Anterior cingulate cortex (tissue), 58 donors: ENCODE data around the gene RITA1.
"Not testable (repeated sequence)": the region's sequence is repeated elsewhere in the genome, so short reads cannot be mapped to it uniquely, and the experiment has no call there.

Experiments used
- DNase-seq, 58 donors: peaks; one replicate each; lab custom pipeline; 2025; lab: John Stamatoyannopoulos, UW

The RITA1 gene

DNA sequence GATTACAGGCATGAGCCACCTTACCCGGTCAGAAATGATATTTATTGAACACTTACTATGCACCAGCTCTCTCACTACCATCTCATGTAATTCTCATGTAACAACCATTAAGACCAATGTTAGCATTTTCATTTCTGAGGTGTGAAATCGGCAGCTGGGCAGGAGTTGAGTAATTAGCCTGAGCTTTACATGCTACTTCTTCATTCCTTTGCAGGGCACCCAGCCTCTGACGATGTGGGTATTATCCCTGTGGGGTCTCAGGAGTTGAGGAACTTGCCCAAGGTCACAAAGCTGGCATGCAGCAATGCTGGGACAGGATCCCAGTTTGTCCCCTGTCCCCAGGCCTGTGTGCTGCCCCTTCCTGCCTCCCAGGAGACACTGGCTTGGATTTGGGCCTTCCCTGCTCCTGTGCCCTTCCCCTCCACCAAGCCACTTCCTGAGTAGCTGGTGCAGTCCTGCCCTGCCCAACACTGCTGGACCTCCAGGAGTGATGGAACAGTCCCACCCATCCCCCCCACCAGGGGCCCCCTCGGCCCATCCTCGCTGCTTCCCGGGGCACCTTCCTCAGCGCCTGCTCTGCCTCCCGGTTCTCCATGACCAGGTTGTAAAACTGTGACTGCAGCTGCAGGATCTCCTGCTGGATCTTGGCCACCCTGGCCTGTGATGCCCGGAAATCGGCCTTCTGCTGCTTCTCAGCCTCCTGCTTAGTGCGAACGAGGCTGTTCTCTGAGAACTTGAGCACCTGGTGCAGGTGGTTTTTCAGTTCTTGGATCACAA, 14.7 kb downstream of the RITA1 start:
- DNase-seq = no peak

DNA sequence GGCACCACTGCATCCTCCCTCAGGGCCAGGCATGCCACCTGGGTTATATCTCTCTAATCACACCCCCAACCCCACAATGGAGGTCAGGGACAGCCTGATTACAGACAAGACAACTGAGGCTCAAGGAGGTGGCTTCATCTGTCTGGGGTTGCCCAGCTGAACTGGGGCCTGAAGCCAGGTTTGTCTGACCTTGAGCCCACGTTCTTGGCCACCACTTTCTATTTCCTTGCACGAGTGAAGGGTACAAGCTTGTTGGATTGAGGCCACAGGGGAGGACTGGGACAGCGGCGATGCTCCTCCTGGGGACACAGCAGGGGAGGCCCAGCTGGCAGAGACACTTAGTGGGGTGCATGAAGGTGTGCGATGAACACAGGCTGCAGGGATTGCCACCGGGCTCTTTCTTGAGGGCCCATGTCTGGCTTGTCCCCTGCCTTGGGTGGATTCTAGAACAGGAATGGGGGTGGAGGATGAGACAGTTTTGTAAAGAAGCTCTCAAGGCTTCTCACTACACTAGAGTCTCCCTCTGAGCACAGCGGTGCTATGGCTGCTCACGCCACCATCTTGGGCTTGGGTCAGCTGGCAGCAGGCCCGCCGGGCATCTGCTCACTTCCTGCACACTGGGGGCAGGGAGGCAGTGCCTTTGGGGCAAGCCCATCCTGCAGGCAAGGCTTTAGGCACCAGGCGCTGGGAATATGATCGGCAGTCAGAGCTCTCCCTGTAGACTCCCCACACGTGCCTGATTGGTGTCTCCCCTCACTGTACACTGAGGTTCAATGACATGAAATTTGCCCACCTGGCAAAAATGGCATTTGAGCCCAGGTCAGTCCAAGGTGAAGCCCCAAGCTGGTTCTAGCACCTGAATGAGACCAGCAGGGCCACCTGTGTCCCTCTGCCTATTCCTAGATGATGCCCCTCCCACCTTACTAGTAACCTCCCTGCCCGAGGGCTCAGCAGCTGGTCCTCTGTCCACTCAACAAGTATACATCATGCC, 16.0 kb downstream of the RITA1 start:
- DNase-seq = no peak

DNA sequence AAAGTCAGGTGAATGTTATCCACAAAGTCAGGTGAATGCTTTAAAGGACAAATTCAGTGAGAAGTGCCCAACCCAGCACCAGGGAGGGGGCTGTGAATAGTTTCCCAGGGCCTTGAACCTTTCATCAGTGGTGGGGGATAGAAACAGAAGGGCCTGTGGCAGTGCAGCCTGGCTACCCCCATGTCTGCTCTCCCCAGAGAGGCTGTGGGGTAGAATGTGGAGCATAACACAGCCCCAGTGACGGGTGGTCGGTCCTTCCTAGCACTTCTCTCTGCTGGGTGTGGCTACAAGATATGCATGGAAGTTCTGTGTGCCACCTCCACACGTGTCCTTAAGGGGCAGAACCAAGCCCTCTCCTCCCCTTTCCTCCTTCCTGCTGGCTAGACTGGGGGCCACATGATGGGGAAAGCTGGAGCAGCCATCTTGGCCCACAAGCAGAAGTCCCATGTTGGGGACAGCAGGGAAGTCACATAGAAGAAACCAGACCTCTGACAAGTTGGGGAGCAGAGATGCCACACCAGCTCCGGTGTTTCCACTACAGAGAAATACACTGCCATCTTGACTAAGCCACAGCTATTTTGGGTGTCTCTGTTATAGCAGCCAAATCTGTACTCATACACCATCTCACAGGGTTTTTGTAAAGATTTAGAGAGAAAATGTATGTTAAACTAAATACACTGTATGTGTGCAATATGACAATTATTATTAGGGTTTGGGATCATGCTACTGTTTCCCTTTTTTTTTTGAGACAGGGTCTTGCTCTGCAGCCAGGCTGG, 17.0 kb downstream of the RITA1 start:
- no peak for DNase-seq

DNA sequence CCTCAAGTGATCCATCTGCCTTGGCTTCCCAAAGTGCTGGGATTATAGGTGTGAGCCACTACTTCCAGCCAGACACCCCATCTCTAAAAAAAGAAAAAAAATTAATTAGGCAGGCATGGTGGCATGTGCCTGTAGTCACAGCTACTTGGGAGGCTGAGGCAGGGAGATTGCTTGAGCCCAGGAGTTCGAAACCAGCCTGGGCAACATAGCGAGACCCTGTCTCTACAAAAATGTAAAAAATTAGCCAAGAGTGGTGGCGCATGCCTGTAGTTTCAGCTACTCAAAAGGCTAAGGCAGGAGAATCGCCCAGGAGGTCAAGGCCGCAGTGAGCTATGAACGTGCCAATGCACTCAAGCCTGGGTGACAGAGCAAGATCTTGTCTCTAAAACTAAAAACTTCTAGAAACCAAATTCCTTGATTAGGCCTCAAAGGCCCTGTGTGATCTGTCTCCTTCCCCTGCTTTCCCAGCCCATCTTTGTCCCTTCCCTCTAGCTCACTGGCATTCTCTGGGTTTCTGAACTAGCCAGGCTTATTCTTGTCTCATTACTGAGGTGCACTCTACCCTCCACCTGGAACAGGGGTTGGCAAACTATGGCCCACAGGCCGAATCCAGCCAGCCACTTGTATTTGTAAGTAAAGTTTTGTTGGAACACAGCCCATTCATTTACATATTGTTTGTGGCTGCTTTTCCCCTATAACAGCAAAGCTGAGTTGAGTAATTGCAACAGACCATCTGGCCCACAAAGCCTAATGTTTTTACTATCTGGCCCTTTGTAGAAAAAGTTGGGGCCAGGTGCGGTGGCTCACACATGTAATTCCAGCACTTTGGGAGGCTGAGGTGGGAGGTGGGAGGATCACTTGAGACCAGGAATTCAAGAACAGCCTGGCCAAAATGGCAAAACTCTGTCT, 18.6 kb downstream of the RITA1 start:
- DNase-seq = no peak

DNA sequence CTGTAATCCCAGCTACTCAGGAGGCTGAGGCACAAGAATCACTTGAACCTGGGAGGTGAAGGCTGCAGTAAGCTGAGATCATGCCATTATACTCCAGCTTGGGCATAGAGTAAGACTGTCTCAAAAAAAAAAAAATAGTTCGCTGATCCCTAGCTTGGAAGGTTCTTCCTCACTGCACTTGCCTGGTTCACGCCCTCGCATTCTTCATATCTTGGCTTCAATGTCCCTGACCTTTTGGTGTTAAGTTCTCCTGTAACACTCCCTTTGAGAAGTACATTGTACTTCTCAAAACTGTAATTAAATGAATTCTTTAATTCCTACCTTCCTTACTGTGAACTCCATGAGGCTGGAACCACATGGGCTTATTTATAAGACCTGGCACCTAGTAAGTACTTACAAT, 19.3 kb downstream of the RITA1 start:
- no peak for DNase-seq

DNA sequence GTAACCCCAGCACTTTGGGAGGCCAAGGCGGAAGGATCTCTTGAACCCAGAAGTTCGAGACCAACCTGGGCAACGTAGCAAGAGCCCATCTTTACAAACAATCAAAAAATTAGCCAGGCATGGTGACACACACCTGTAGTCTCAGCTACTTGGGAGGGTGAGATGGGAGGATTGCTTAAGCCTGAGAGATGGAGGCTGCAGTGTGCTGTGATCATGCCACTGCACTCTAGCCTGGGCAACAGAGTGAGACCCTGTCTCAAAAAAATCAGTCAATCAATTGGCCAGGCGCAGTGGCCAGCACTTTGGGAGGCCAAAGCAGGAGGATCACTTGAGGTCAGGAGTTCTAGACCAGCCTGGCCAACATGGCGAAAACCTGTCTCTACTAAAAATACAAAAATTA, 21.3 kb downstream of the RITA1 start:
- not testable (repeated sequence) for DNase-seq

DNA sequence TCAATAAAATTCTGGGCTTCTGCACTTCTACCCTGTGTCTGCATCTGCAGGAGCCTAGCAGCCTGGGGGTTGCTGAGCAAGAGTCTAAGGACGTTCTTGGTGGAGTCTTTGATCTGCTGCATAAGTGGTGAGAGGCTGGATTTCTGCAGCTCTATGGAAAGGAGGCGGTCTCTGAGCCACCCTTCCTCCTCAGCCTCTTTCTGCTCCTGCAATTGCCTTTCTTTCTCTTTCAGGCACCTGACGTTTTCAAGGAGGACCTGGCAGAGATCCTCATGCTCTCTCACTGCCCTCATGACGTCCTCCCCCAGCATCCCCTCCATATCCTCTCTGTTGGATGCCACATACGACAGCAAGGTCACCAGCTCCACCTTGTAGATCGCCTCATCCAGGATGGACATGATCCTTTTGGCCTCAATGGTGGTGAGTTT, 22.1 kb downstream of the RITA1 start:
- no peak for DNase-seq

DNA sequence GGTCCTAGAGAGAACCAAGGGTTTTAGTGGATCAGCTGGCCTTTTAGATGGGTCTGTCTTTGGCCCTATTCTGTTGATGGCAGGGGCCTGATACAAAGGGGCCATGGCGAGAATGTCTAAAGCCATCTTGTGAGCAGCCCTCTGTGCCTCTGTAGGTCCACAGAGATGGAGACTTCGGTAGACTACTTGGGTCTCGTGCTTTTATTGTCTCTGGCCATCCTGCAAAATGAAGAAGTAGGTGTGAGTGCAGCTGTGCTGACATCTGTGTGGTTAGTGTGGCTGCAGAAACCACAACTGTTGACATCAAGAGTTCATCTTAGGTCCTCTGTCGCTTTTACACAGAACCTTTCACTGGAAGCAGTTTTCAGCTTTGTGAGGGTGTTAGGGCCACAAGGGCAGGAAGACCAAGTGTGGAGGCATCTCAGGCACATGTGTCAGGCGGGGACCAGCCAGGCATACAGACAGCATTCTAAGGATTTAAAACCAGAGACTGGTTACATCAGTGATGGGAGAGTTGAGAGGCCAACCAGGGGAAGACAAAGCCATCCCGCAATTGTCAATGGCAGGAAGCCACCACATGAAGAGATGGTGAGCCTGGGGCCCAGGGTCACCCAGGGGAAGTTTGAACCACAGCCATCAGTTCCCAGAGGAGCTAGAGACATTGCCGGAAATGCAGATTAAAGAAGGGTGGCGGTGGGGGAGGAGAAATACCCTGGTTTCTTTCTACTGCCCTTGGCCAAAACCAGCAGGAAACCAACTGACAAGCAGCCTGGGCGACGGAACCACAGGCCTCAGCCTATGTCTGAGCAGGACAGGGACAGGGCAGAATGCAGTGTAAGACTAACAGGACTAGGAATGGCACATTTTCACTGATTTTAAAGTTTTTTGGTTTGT, 22.8 kb downstream of the RITA1 start:
- peak in 10 of 58 donors; percentile 7 to 50 (median 24) for DNase-seq

DNA sequence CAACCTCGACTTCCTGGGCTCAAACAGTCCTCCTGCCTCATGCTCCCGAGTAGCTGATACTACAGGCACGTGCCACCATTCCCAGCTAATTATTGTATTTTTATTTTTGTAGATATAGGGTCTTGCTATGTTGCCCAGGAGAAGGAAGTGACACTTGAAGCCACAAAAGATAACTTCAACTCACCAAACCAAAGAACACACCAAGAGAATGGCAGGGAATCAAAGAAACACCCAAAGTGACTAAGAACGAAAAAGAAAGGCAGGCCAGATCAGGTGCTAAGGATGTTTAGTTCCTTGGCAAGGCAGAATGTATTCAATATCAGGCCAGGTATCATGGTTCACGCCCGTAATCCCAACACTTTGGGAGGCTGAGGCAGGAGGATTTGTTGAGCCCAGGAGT, 25.6 kb downstream of the RITA1 start:
- DNase-seq = no peak

DNA sequence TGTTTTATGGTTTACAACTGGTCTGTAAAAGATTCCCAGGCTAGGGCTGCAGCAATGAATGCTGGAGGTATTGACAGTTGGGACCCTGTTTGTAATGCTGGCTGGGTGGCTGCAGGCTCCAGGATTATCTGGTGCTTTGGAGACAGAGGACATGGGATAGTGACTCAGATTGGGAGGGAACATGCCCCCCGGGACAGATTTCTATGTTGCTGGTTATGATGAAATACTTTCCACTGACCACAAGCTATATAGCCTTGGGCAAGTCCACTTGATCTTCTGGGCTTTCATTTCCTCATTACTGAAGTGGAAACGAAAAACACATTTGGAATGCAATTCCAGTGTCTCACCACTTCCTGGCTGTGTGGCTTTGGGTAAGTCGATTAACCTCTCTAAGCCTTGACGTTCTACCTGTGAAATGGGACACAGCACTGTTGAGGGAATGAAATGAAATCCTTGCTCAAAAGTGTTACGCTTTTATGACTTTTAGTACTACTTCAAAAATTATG, 29.4 kb downstream of the RITA1 start:
- DNase-seq = peak in 6 of 58 donors; percentile 4 to 43 (median 18)

DNA sequence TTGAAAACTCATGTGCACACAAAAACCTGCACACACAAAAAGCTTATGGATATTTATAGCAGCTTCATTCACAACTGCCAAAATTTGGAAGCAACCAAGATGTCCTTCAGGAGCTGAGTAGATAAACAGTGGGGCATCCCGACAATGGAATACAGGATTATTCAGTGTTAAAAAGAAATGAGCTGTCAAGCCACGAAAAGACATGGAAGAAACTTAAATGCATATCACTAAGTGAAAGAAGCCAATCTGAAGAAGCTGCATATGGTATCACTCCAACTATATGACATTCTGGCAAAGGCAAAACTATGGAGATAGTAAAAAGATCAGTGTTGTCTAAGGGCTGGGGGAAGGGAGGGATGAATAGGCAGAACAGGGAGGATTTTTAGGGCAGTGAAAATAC, 30.5 kb downstream of the RITA1 start:
- no peak for DNase-seq

DNA sequence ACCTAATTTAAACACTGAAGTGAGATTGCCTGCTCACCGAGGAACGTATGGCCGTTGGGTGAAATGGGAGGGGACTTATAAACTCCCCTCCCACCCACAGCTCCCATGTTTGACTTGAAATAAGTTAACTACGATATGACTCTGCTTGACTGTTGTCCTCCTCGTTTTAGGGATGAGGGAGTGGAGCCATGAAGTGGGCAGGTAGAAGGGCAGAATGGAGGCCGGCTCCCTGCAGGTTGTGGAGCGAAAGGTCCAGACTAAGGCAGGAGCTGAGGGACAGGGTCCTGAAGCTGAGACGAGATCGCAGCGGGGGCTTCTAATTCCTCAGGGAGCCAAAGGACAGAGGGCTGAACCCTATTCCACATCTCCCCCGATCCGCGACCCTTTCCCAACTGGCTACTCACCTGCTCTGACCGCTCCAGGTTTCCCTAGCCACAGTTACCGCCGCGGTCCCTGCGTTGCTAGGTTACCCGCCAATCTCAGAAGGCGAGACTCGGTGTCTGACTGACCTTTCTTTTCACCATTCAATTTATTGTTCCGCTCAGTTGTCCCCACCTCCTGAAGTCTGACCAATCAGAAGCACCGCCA, 35.2 kb downstream of the RITA1 start:
- no peak for DNase-seq

DNA sequence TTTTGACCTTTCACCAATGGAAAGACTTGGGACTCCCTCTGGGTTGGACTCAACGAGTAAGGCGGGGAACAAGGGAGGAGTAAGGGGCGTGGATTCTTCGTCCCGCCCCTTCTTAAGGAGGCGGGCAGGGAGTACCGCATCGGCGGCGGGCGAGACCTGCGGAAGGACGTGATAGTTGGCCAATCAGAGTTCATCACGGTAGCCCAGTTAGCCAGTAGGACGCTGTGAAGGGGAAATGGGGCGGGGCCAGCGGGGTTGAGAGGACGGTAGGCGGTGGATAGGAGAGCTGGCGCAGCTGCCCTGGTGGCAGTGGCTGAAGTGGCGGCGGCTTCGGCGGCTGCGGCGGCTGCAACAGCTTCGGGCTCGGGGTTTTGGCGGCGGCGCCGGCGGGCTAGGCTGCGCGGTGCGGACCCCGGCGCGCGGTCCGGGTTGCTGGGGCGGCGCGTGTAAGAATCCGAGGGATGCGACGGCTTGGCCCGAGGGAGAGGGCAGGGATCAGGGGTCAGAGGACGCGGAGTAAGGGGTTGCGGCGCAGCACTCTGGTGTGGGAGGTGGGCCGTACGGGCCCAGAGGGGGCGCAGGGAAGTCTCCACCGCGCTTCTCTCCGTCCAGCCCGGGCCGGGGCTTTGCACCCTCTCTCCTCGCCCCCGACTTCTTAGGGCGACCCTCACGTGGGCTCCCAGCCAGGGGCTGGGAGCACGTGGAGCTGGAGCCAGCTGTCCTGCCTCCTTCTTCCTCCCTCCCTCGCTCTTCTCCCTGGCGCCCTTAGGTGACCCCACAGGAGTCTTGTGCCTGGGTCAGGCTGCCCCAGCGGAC, 35.9 kb downstream of the RITA1 start, which contains the start of gene TPCN1:
Gene TPCN1, plus strand, starts transcription at position 284 of the 816 bp plus-strand sequence. CDS start 5,389 bp downstream, outside the sequence.
- peak; percentile 88 to 100 (median 99) for DNase-seq

DNA sequence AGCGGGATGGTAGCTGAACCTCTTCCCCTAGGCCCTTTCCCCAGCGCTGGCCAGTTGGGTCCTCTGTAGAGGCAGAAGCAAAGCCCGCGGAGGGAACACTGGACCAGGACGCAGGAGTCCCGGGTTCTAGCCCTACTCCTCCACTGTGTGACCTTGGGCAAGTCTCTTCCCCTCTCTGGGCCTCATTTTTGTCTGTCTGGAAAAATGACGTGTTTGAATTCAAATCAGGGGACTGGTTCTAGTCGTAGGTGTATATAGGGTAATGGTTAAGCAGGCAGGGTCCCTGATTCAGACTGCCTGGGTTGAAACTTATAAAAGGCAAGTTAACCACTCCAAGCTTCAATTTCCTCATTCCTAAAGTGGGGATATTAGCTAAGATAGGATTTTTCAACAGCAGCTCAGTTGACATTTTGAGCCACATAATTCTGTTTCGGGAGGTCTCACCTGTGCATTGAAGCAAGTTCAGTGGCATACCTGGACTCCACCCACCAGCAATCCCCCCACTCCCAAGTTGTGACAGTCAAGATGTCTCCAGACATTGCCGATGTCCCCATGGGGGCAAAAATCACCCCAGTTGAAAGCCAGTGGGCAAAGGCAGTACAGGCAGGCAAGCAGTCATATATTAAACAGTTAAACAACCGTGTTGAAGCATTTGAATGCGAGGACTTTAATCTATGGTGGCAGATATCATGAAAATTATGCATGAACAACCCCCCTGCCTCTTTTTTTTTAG, 36.6 kb downstream of the RITA1 start:
- DNase-seq = peak in 1 of 58 donors; percentile 44

DNA sequence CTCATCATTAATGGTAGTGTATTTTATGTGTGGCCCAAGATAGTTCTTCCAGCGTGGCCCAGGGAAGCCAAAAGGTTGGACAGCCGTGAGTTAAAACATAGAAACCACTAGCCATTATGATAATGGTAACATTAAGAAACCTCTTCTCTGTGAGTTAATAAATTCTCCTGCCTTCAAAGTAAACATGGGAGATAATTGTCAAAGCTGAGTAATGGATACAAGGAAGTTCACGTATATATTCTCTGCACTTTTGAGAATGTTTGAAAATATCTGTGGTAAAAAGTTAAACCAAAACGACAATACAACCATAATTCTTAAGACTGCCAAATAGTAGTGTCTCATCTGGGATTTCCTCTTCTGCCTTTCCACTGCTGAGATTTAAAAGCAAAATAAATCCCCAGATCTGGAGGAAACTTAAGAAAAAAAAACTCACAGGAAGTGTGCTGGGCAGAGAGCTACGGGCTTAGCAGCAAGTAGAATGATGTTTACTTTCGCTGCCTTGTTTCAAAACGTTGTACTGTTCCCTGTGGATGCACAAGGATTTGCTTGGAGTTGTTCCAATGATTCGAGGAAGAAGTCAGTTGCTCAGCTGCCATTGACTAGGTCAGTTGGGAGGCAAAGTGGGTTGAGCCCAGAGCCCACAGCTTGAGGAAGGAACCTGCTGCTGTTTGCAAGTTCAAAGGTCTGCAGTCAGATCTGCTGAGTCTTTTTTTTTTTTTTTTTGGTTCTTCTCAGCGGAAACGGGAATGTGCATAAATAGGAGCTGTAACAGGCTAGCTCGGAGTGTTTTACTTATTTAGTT, 37.4 kb downstream of the RITA1 start:
- peak in 32 of 58 donors; percentile 5 to 85 (median 30) for DNase-seq
